GM23248 (cell line): ENCODE data around the gene TP53I13. TPM values are rescaled to one million over a fixed set of nuclear protein-coding genes. Genes with fewer than 3 reads are reported as not detected.

Source experiments
- DNase-seq: peaks from one replicate; pipeline ENCODE4 v3.0.0-alpha.2; 2015
- H2AFZ ChIP-seq: fragments of 200-600 bp; sonication (generic); 2 replicates; pipeline ENCODE4 v1.6.1; 2016; ENCODE audit warnings: antibody characterized with exemption
- H3F3A ChIP-seq: fragments of 200-600 bp; sonication (generic); 2 replicates; pipeline ENCODE4 v1.6.1; 2016; ENCODE audit warnings: mild to moderate bottlenecking, antibody characterized with exemption, mixed run types; ENCODE audit not compliant: insufficient read depth
- H3K27ac ChIP-seq: fragments of 200-600 bp; sonication (generic); 2 replicates; pipeline ENCODE4 v1.5.1; 2016; ENCODE audit warnings: mild to moderate bottlenecking
- H3K27me3 ChIP-seq: fragments of 200-600 bp; sonication (generic); replicated peaks from 2 replicates; pipeline ENCODE4 v1.6.1; 2016; ENCODE audit warnings: mild to moderate bottlenecking; ENCODE audit not compliant: insufficient read depth
- H3K36me3 ChIP-seq: fragments of 200-600 bp; sonication (generic); 2 replicates; pipeline ENCODE4 v1.6.1; 2016; ENCODE audit warnings: low read depth, mild to moderate bottlenecking
- H3K4me1 ChIP-seq: fragments of 200-600 bp; sonication (generic); 2 replicates; pipeline ENCODE4 v1.6.1; 2016; ENCODE audit warnings: mild to moderate bottlenecking; ENCODE audit not compliant: insufficient read depth
- H3K4me2 ChIP-seq: fragments of 200-600 bp; sonication (generic); one replicate; pipeline ENCODE4 v1.6.1; 2016; ENCODE audit warnings: mild to moderate bottlenecking; ENCODE audit not compliant: unreplicated experiment
- H3K4me3 ChIP-seq: fragments of 200-600 bp; sonication (generic); 2 replicates; pipeline ENCODE4 v1.5.1; 2016; ENCODE audit warnings: mild to moderate bottlenecking
- H3K79me2 ChIP-seq: fragments of 200-600 bp; sonication (generic); 2 replicates; pipeline ENCODE4 v1.6.1; 2016; ENCODE audit warnings: mild to moderate bottlenecking; ENCODE audit not compliant: insufficient read depth
- H3K9ac ChIP-seq: fragments of 200-600 bp; sonication (generic); 2 replicates; pipeline ENCODE4 v1.6.1; 2016; ENCODE audit warnings: mild to moderate bottlenecking
- H3K9me2 ChIP-seq: fragments of 200-600 bp; sonication (generic); 2 replicates; pipeline ENCODE4 v1.6.1; 2016; ENCODE audit warnings: mixed run types, mild to moderate bottlenecking, moderate library complexity; ENCODE audit not compliant: insufficient read depth
- H3K9me3 ChIP-seq: fragments of 200-600 bp; sonication (generic); one replicate; pipeline ENCODE4 v1.6.1; 2017; ENCODE audit warnings: low read depth
- H4K20me1 ChIP-seq: fragments of 200-600 bp; sonication (generic); 2 replicates; pipeline ENCODE4 v1.6.0; 2016; ENCODE audit not compliant: insufficient read depth
- EZH2 ChIP-seq: fragments of 200-600 bp; sonication (generic); IDR thresholded peaks from 2 replicates; pipeline ENCODE4 v1.6.1; 2018; ENCODE audit warnings: antibody characterized with exemption, mild to moderate bottlenecking; ENCODE audit not compliant: insufficient read depth, poor library complexity, severe bottlenecking
- EZH2phosphoT487 ChIP-seq: fragments of 200-600 bp; sonication (generic); IDR thresholded peaks from 2 replicates; pipeline ENCODE4 v1.6.1; 2018; ENCODE audit warnings: antibody characterized with exemption, moderate library complexity, mild to moderate bottlenecking, low read depth; ENCODE audit not compliant: insufficient read depth
- WGBS, 2 experiments: methylation state at CpG; one replicate each; pipeline ENCODE4 v1.1.6; 2015 to 2017; ENCODE audit warnings: low lambda C conversion rate in 2 of 2, low coverage in 1 of 2; ENCODE audit errors: missing lambda C conversion rate in 2 of 2; 5-methylcytosine and 5-hydroxymethylcytosine counted together
- in situ Hi-C: fragments of 300-500 bp; cut with MboI; formaldehyde crosslinking; loops from 2 replicates; pipeline ENCODE4 v1.15.0; 2020
- polyA plus RNA-seq: library from polyadenylated mRNA; unstranded; fragments of >200 nt; fragmentation: Nextera tagmentation; extraction: Ambion mirVana; gene quantifications from 2 replicates; pipeline ENCODE4 v1.2.1, GENCODE V29; 2016
- total RNA-seq: library from RNA; depleted of rRNA; stranded (reverse); fragments of >200 nt; shearing (Covaris generic); gene quantifications from 2 replicates; pipeline ENCODE4 v1.2.3, GENCODE V29; 2014

The TP53I13 gene
- total and polyA plus RNA-seq, 2 experiments from 2014 or later: 37.3 to 67.2 TPM

- Histone ChIP-seq H3K36me3 (no peaks in the 10 kb centered on the region), H3K27ac (no peak overlapping the region), H2AFZ (no peak overlapping the region), H3K9me3 (no peaks in the 10 kb centered on the region), H3K79me2 (no peaks in the 10 kb centered on the region), H3K9me2 (no peaks in the 10 kb centered on the region), H3K27me3 (no peaks in the 10 kb centered on the region), H3K4me3 (no peak overlapping the region), H3K4me2 (no peak overlapping the region), H4K20me1 (no peaks in the 10 kb centered on the region), H3K9ac (no peak overlapping the region), H3K4me1 (no peaks in the 10 kb centered on the region), H3F3A (no peaks in the 10 kb centered on the region)
- WGBS, 2 experiments: 100% methylated on average over 3 of the region's 3 CpGs
- in situ Hi-C loops: loop anchor here (25.0 kb wide), 1 partner anchor 102 kb away; no protein-coding TSS in a partner anchor
- DNase-seq: no peak
- TF ChIP-seq EZH2phosphoT487 (no peak), EZH2 (no peak)
Measured at GRCh38 chr17:29563816-29564215, 4.7 kb upstream of the TP53I13 start.

- Histone ChIP-seq H3K36me3 (no peaks in the 10 kb centered on the region), H3K4me2 (peak overlapping the region; percentile 54), H3K9me2 (no peaks in the 10 kb centered on the region), H3K27me3 (no peaks in the 10 kb centered on the region), H3K79me2 (no peaks in the 10 kb centered on the region), H4K20me1 (no peaks in the 10 kb centered on the region), H3K27ac (no peak overlapping the region), H3K4me1 (peaks cover 4% of the 10 kb centered on the region; the same call in 1 of the 2 replicates), H3K9ac (peak overlapping the region; percentile 29; the same call in 1 of the 2 replicates), H3K9me3 (no peaks in the 10 kb centered on the region), H3F3A (peaks cover 5% of the 10 kb centered on the region; the same call in 1 of the 2 replicates), H2AFZ (peak overlapping the region; percentile 82), H3K4me3 (peak overlapping the region; percentile 91)
- no peak for TF ChIP-seq EZH2phosphoT487
- no peak for TF ChIP-seq EZH2
- peak; percentile 27 for DNase-seq
- in situ Hi-C loops: loop anchor here (25.0 kb wide), 1 partner anchor 104 kb away; no protein-coding TSS in a partner anchor
- whole genome bisulfite sequencing, 2 experiments: 15 to 20% methylated on average over 55 of the region's 55 CpGs
Measured at GRCh38 chr17:29565643-29566472, 2.6 kb upstream of the TP53I13 start.

GRCh38 chr17:29566473-29567303 lies 1.8 kb upstream of the TP53I13 start, which contains the start of gene ABHD15:
ABHD15 (minus strand) TSS chr17:29567037; CDS start chr17:29566966, 71 bp downstream.
- no peaks in the 10 kb centered on the region for H3K79me2 ChIP-seq
- no peaks in the 10 kb centered on the region for H3K9me2 ChIP-seq
- H3K4me1 ChIP-seq: peaks cover 4% of the 10 kb centered on the region; the same call in 1 of the 2 replicates
- H4K20me1 ChIP-seq: no peaks in the 10 kb centered on the region
- no peaks in the 10 kb centered on the region for H3K9me3 ChIP-seq
- peak within 1 kb of the TSS; percentile 54 for H3K27ac ChIP-seq
- no peaks in the 10 kb centered on the region for H3K36me3 ChIP-seq
- peaks cover 5% of the 10 kb centered on the region; the same call in 1 of the 2 replicates for H3F3A ChIP-seq
- peak within 1 kb of the TSS; percentile 92 for H3K4me2 ChIP-seq
- DNase-seq: peak; percentile 92
- H2AFZ ChIP-seq: peak within 1 kb of the TSS; percentile 90
- H3K27me3 ChIP-seq: no peaks in the 10 kb centered on the region
- 2 to 3% methylated on average over 67 to 69 of the region's 94 CpGs for WGBS, 2 experiments
- TF ChIP-seq EZH2phosphoT487 (no peak), EZH2 (no peak)
- peak within 1 kb of the TSS; percentile 67 for H3K9ac ChIP-seq
- in situ Hi-C loops: loop anchor here (25.0 kb wide), 1 partner anchor 104 kb away; no protein-coding TSS in a partner anchor
- H3K4me3 ChIP-seq: peak within 1 kb of the TSS; percentile 91

- Histone ChIP-seq H3K4me3 (peak overlapping the region; percentile 91), H3K9me3 (no peaks in the 10 kb centered on the region), H3K79me2 (no peaks in the 10 kb centered on the region), H3K4me1 (peaks cover 4% of the 10 kb centered on the region; the same call in 1 of the 2 replicates), H3K27ac (peak overlapping the region; percentile 54; the same call in 1 of the 2 replicates), H2AFZ (peak overlapping the region; percentile 90), H3K4me2 (peak overlapping the region; percentile 92), H3K9ac (peak overlapping the region; percentile 67), H3K9me2 (no peaks in the 10 kb centered on the region), H4K20me1 (no peaks in the 10 kb centered on the region), H3K27me3 (no peaks in the 10 kb centered on the region), H3F3A (peaks cover 5% of the 10 kb centered on the region; the same call in 1 of the 2 replicates), H3K36me3 (no peaks in the 10 kb centered on the region)
- DNase-seq: peak; percentile 64
- TF ChIP-seq EZH2 (no peak), EZH2phosphoT487 (no peak)
- in situ Hi-C loops: loop anchor here (25.0 kb wide), 1 partner anchor 105 kb away; no protein-coding TSS in a partner anchor
- 0% methylated on average over 1 to 12 of the region's 27 CpGs for WGBS, 2 experiments
Measured at GRCh38 chr17:29567304-29567553, 1.3 kb upstream of the TP53I13 start.
